GM21825 (cell line): ENCODE data around the gene GGN.

Experiments used
- ATAC-seq: cut with Tn5 transposase; IDR thresholded peaks from one replicate; pipeline ENCODE4 v1.9.1; 2021; ENCODE audit warnings: mild to moderate bottlenecking, moderate library complexity; ENCODE audit not compliant: unreplicated experiment

The GGN gene

DNA sequence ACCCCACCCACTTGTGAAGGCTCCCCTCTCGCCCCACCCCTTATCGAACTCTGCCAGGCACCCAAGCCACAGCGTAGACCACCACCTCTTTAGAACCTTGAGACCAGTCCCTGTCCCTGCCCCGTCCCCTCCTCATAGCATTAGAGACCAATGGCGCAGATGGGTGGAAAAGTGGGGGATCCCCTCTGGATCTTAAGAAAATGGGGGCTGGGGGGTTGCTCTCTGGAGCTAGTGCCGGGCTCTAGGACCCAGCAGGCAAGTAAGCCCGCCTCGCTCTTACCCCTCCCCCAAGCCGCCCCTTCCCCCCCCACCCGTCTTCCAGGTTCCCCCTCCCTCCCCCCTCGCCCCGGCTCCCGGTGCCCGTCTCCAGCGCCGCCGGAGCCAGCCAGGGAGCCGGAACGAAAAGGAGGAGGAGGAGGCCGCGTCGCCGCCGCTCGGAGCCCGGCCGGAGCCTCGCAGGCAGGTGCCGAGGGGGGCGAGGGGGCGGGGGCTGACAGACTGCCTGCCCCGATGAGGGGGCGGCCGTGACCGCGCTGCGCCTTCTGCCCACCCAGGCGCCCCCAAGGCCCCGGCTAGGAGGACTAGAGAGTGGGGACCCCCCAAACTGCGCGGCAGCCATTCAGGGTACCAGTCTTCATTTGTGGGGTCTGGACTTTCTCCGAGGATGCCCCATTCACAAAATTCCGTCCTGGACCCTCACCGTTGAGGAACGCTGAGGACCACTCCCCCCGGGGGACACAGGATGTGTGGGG, 691 bp upstream of the GGN start, which contains the start of gene SPRED3:
Gene SPRED3 (plus strand): TSS at position 349 of the 752 bp plus-strand sequence. CDS start 1,606 bp downstream, outside the sequence.
- ATAC-seq, result no peak

- no peak for ATAC-seq
Observed at GRCh38 chr19:38386971-38387549, 774 bp downstream of the GGN start.

DNA sequence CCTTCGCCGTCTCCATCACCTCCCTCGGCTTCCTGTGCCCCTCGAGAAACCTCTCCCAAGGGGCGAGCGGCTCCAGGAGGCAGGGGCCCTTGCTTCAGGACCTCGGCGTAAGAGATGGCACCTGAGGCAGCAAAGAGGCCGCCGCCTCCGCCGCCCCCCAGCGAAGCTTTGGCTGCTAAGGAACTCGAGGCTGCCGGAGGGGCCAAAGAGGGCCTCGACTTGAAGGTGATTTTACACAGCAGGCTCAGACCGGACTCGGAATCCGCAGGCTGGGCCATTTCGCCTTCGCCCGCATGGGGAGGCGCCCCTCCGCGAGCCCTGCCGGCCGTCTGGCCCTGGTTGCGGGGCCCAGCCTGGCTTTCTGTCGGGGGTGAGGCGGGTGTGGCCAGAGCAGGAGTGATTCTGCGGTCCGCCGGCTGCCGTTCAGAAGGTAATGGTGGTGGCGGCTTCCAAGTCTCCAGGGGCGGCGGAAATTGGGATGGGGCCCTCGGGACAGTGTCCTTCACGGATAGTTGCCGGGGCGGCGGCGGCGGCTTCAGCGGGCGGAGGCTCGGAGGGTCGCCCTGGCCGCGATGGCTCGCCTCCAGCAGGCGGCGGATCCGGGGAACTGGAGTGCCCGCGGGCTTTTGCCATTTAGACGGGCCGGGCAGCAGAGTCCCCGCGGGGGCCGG, 1.4 kb downstream of the GGN start:
- ATAC-seq, result no peak

DNA sequence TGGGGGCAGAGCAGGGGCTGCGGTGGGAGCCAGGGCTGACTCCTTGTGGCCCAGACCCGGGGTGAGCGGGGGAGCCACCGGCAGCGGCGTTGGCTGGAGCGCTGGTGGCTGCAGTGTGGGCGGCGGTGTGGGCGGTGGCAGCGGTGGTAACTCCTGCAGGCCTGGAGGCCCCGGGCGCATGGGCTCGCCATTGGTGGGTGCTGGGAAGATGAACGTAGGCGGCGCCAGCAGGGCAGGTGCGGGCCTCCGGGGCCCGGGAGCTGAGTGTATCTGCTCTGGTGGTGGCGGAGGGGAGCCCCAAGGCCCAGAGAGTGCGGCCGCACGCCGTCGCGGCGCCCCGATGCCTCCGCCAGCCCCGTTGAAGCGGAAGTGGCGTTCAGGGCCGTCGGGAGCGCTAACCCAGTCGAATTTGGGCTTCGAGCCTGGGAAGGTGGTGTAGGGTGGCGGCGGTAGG, 2.0 kb downstream of the GGN start:
- ATAC-seq, result no peak

- ATAC-seq, result no peak
Observed at GRCh38 chr19:38385057-38385803, 2.6 kb downstream of the GGN start.

DNA sequence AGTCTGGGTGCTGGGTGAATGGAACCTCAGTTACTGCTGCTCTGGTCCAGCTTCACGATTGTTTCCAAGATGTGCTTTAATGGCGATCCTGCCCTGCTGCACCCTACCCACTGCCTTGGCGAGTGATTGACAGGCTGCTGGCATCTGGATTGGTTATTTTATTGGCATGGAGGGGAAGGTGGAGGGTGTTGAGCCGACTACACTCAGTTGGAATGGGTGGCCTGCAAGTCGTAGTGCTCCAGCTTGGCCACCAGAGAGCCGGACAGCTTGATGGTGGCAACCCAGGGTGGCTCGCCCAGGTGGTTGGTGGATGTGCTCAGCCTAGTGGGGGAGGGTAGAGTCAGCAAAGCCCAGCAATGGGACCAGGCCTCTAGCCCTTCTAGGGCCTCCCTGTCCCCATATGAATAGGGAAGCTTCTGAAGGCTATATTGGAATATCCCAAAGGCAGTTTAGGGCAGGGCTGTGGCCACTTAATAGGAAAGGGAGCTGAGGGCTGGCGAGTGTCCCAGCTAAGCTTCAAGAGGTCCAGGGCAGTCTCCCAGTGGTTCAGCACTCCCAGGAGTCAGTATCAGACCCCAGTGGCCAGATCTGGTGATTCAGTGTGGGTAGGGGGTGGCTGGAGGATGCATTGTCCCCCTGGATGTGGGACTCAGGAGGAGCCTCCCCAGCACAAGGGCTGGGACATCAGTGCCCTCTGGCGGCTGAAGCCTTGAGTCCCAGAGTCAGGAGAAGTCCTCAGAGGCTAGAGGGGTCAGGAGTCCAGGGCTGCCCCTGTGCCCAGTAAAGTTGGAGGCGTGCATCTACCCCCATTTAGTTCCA, 3.4 kb downstream of the GGN start:
- no peak for ATAC-seq

- no peak for ATAC-seq
Observed at GRCh38 chr19:38383743-38384142, 4.1 kb downstream of the GGN start.

GRCh38 chr19:38383184-38383583, 4.7 kb downstream of the GGN start:
- ATAC-seq, result no peak

GRCh38 chr19:38381138-38381537, 6.7 kb downstream of the GGN start:
- no peak for ATAC-seq

DNA sequence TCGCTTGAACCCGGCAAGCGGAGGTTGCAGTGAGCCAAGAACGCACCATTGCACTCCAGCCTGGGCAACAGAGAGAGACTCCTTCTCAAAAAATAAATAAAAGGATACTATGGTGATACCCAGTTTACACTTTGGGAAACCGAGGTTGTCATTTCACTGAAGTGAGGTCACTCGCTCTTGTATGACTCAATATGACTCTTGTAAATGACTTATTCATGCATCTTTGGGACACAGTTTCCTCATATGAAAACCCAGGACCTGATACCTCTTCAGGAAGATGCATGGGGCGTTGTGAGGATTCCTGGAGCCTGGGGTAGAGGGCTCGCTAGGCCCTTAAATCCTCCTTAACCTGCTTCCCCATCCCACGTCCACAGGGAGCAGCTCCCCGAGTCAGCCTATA, 9.0 kb downstream of the GGN start:
- ATAC-seq, result no peak

DNA sequence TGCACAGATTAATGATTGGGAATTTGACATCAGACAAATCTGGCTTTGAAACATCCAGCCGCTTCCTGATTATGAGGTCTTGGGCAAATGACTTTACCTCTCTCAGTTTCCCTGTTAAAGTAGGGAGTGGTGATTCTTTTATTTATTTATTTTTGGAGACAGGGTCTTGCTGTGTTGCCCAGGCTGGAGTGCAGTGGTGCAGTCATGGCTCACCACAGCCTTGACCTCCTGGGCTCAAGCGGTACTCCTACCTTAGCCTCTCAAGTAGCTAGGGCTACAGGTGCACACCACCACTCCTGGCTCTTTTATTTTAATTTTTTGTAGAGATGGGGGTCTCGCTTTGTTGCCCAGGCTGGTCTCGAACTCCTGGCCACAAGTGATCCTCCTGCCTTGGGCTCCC, 10.8 kb downstream of the GGN start:
- no peak for ATAC-seq

DNA sequence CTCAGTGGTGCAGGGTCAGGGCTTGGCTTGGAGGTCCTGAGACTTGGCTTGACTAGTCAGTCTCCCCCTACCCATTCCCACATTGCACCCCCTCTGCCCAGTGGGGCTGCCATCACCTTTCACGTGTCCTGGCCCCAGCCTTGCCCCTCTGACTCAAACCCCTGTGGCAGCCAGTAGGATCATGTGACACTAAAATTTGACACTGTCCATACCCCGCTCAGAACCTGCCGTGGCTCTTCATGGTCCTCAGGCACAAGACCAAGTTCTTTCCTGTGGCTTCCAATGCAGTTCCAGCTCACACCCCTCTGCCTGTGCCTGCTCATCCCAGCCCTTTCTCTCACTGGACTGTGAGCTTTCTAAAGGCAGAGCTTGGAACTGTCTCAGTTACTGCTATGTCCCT, 11.3 kb downstream of the GGN start:
- no peak for ATAC-seq

DNA sequence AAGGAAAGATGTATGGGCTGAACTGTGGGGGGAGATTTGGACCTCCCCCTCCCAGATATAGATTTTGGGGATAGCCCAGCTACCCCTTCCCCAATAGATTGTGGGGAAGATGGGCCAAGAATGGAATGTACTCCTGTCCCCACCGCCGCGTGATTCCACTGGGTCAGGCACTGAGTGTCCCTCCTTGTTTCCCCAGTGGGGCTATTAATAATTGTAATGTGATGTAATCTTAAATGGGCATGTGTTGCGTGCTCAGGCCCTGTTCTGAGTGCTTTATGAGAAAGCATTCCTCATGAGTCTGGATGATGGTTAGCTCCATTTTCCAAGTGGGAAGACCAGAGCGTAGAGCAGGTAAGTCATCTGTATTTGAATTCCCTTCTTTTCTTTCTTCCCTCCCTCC, 12.1 kb downstream of the GGN start:
- ATAC-seq, result no peak

GRCh38 chr19:38375098-38375493, 12.7 kb downstream of the GGN start:
- ATAC-seq, result no peak

DNA sequence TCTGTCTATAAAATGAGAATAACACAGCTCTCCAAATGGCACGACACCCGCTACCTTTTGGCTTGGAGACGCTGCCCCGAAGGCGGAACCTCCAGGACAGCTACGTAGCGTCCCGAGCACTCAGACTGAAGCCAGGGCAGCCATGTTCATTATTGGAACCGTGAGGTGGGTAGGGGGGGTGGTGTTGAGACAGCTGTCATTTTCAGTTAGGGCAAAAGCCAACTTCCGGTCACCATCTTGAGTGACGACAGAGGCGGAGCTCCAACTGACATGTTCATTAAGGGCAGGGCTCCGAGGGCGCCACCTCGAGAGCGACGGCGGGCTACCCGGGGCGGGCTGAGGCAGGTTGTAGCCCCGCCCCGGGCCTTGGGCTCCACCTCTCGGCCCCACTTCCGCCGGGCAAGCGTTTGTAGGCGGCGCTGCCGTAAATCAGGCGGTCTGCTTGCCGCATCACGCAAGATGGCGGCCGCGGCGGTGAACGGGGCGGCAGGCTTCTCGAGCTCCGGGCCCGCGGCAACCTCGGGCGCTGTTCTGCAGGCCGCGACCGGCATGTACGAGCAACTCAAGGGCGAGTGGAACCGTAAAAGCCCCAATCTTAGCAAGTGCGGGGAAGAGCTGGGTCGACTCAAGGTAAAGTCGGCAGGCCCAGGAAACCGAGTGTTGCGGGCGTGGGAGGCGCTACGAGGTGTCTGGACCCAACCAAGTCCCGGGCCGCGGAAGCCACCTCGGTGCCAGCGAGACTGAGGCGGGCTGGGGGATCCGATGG, 13.3 kb downstream of the GGN start, which contains the start of gene PSMD8:
Gene PSMD8 (plus strand): TSS at position 240 of the 766 bp plus-strand sequence. CDS start 31 bp downstream, at position 271.
- peak; percentile 92 for ATAC-seq

DNA sequence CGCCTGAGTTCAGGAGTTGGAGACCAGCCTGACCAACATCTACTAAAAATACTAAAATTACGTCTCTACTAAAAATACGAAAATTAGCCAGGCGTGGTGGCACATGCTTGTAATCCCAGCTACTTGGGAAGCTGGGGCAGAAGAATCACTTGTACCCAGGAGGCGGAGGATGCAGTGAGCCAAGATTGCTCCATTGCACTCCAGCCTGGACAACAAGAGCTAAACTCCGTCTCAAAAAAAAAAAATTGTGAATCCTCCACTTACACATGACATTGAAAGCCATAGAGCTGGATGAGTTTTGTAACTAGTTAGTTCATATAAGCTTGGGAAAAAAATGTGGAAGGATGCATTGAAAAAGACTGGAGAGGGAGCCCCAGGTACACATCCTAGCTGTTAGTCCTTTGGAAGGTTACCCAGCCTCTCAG, 13.9 kb downstream of the GGN start:
- ATAC-seq, result no peak

DNA sequence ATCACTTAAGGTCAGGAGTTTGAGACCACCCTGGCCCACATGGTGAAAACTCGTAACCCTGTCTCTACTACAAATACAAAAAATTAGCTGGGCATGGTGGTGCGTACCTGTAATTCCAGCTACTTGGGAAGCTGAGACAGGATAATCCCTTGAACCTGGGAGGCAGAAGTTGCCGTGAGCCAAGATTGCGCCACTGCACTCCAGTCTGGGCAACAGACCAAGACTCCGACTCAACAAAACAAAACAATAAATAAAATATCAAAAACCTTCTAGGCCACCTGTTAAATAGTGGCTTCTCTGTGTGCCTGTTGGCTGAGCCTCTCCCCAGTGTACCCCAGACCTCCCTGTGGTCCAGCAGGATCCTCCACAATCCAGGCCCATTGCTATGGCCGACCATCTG, 16.8 kb downstream of the GGN start:
- ATAC-seq, result no peak

DNA sequence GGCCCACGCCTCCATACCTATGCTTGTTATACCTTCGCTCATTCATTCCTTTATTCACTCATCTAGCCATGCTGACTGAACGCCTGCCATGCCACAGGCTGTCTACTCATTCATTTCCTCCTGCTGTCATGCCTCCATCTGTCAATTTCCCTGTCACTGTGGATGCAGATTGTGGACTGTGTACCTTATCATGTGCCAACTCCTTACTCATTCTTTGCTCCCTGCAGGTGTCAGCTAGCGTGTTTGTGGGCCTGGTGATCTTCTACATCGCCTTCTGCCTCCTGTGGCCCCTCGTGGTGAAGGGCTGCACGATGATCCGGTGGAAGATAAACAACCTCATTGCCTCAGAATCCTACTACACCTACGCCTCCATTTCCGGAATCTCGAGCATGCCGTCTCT, 17.5 kb downstream of the GGN start:
- ATAC-seq, result no peak

GRCh38 chr19:38369584-38369983, 18.2 kb downstream of the GGN start:
- no peak for ATAC-seq

GRCh38 chr19:38367041-38367440, 20.8 kb downstream of the GGN start:
- no peak for ATAC-seq
